ENCODE measurements around the gene TREML1.
"Not testable (repeated sequence)": the region's sequence is repeated elsewhere in the genome, so short reads cannot be mapped to it uniquely, and the experiment has no call there.

Gene TREML1

GRCh38 chr6:41135062-41135832 is 18.9 kb downstream of the TREML1 start:
- DNase-seq: no peak

- peak in 1 of 2 experiments; percentile 49 for DNase-seq
Observed at GRCh38 chr6:41132254-41132653, 21.9 kb downstream of the TREML1 start.

GRCh38 chr6:41125282-41125681 is 28.9 kb downstream of the TREML1 start:
- DNase-seq: no peak

- no peak for DNase-seq
Observed at GRCh38 chr6:41122918-41123317, 31.2 kb downstream of the TREML1 start.

GRCh38 chr6:41122373-41122772 is 31.8 kb downstream of the TREML1 start:
- no peak for DNase-seq

GRCh38 chr6:41120058-41120457 is 34.1 kb downstream of the TREML1 start:
- no peak for DNase-seq

GRCh38 chr6:41119508-41119907 is 34.6 kb downstream of the TREML1 start:
- no peak for DNase-seq

GRCh38 chr6:41115027-41115426 is 39.1 kb downstream of the TREML1 start:
- not testable (repeated sequence) for DNase-seq

- DNase-seq: no peak
Observed at GRCh38 chr6:41111017-41111416, 43.1 kb downstream of the TREML1 start.

- DNase-seq: no peak
Observed at GRCh38 chr6:41103847-41104246, 50.3 kb downstream of the TREML1 start.

GRCh38 chr6:41100871-41101287 is 53.3 kb downstream of the TREML1 start:
- DNase-seq: no peak
